Measurements from ENCODE around the gene ZFAND6. TPM values are rescaled to one million over a fixed set of nuclear protein-coding genes. Genes with fewer than 3 reads are reported as not detected.
"Not testable (repeated sequence)": the region's sequence is repeated elsewhere in the genome, so short reads cannot be mapped to it uniquely, and the experiment has no call there.

The ZFAND6 gene
- total RNA-seq, 2 donors from 2014 or later = 85.5 to 91.6 TPM

- DNase-seq = no peak
- peaks cover 3% of the 10 kb centered on the region for H3K36me3 Mint-ChIP-seq (ENCODE audit: low read depth)
- H3K27ac Mint-ChIP-seq = peak overlapping the region; percentile 68
- H3K9me3 ChIP-seq (ENCODE audit: control insufficient read depth, low read length, poor library complexity, severe bottlenecking) = no peaks in the 10 kb centered on the region
- no peak for ATAC-seq
- H3K4me3 Mint-ChIP-seq = no peak overlapping the region
- no peaks in the 10 kb centered on the region for H3K27me3 Mint-ChIP-seq
- no peaks in the 10 kb centered on the region for H3K4me1 Mint-ChIP-seq
Observed at GRCh38 chr15:80142646-80143045, 83.2 kb downstream of the ZFAND6 start.

- peak overlapping the region; percentile 63 for H3K27ac Mint-ChIP-seq
Observed at GRCh38 chr15:80151148-80151547, 91.7 kb downstream of the ZFAND6 start.

GRCh38 chr15:80151576-80151975, 92.1 kb downstream of the ZFAND6 start:
- no peaks in the 10 kb centered on the region for H3K36me3 Mint-ChIP-seq (ENCODE audit: low read depth)
- no peaks in the 10 kb centered on the region for H3K27me3 Mint-ChIP-seq
- peak overlapping the region; percentile 89 for H3K4me3 Mint-ChIP-seq
- no peak for DNase-seq
- ATAC-seq = no peak
- peak overlapping the region; percentile 63 for H3K27ac Mint-ChIP-seq
- H3K4me1 Mint-ChIP-seq = peaks cover 14% of the 10 kb centered on the region
- H3K9me3 ChIP-seq (ENCODE audit: control insufficient read depth, low read length, poor library complexity, severe bottlenecking) = no peaks in the 10 kb centered on the region

More at GRCh38 chr15:80151148-80151547, 91.7 kb downstream of the ZFAND6 start:
- H3K36me3 Mint-ChIP-seq (ENCODE audit: low read depth) = no peaks in the 10 kb centered on the region
- no peaks in the 10 kb centered on the region for H3K27me3 Mint-ChIP-seq
- H3K4me3 Mint-ChIP-seq = peak overlapping the region; percentile 12
- DNase-seq = no peak
- H3K4me1 Mint-ChIP-seq = peaks cover 14% of the 10 kb centered on the region
- ATAC-seq = no peak
- no peaks in the 10 kb centered on the region for H3K9me3 ChIP-seq (ENCODE audit: control insufficient read depth, low read length, poor library complexity, severe bottlenecking)

- peak overlapping the region; percentile 63 for H3K27ac Mint-ChIP-seq
- DNase-seq (peak; percentile 56 to 89 (median 82)), ATAC-seq (peak; percentile 74)
- H3K9me3 ChIP-seq (ENCODE audit: control insufficient read depth, low read length, poor library complexity, severe bottlenecking) = no peaks in the 10 kb centered on the region
- H3K4me1 Mint-ChIP-seq = peaks cover 14% of the 10 kb centered on the region
- H3K36me3 Mint-ChIP-seq (ENCODE audit: low read depth) = no peaks in the 10 kb centered on the region
- H3K4me3 Mint-ChIP-seq = peak overlapping the region; percentile 89
- H3K27me3 Mint-ChIP-seq = no peaks in the 10 kb centered on the region
Observed at GRCh38 chr15:80152180-80152895, 92.9 kb downstream of the ZFAND6 start.

- no peak for DNase-seq
Observed at GRCh38 chr15:80152896-80153876, 93.7 kb downstream of the ZFAND6 start, which contains the start of gene FAH. FAH (plus strand) TSS chr15:80152999; CDS start chr15:80153055, 56 bp downstream.

GRCh38 chr15:80153900-80154299, 94.4 kb downstream of the ZFAND6 start:
- H3K4me1 Mint-ChIP-seq = peaks cover 14% of the 10 kb centered on the region
- no peaks in the 10 kb centered on the region for H3K9me3 ChIP-seq (ENCODE audit: control insufficient read depth, low read length, poor library complexity, severe bottlenecking)
- DNase-seq (no peak), ATAC-seq (no peak)
- no peaks in the 10 kb centered on the region for H3K36me3 Mint-ChIP-seq (ENCODE audit: low read depth)
- no peaks in the 10 kb centered on the region for H3K27me3 Mint-ChIP-seq
- H3K27ac Mint-ChIP-seq = peak overlapping the region; percentile 89
- no peak overlapping the region for H3K4me3 Mint-ChIP-seq

More at GRCh38 chr15:80152896-80153876, 93.7 kb downstream of the ZFAND6 start, which contains the start of gene FAH:
- peak within 1 kb of the TSS; percentile 89 for H3K4me3 Mint-ChIP-seq
- H3K27me3 Mint-ChIP-seq = no peaks in the 10 kb centered on the region
- peak; percentile 60 for ATAC-seq
- no peaks in the 10 kb centered on the region for H3K36me3 Mint-ChIP-seq (ENCODE audit: low read depth)
- no peaks in the 10 kb centered on the region for H3K9me3 ChIP-seq (ENCODE audit: control insufficient read depth, low read length, poor library complexity, severe bottlenecking)
- H3K27ac Mint-ChIP-seq = peak within 1 kb of the TSS; percentile 89
- peaks cover 14% of the 10 kb centered on the region for H3K4me1 Mint-ChIP-seq

- DNase-seq (no peak), ATAC-seq (no peak)
- H3K9me3 ChIP-seq (ENCODE audit: control insufficient read depth, low read length, poor library complexity, severe bottlenecking) = no peaks in the 10 kb centered on the region
- Mint-ChIP-seq H3K4me3 (no peak overlapping the region), H3K27ac (peak overlapping the region; percentile 89), H3K36me3 (ENCODE audit: low read depth) (no peaks in the 10 kb centered on the region), H3K27me3 (no peaks in the 10 kb centered on the region), H3K4me1 (peaks cover 16% of the 10 kb centered on the region)
Observed at GRCh38 chr15:80154336-80154735, 94.9 kb downstream of the ZFAND6 start.

GRCh38 chr15:80155001-80155377, 95.5 kb downstream of the ZFAND6 start:
- ATAC-seq = no peak
- H3K36me3 Mint-ChIP-seq (ENCODE audit: low read depth) = no peaks in the 10 kb centered on the region
- DNase-seq = no peak
- H3K27ac Mint-ChIP-seq = peak overlapping the region; percentile 74
- H3K27me3 Mint-ChIP-seq = no peaks in the 10 kb centered on the region
- H3K9me3 ChIP-seq (ENCODE audit: control insufficient read depth, low read length, poor library complexity, severe bottlenecking) = no peaks in the 10 kb centered on the region
- H3K4me1 Mint-ChIP-seq = peaks cover 18% of the 10 kb centered on the region
- peak overlapping the region; percentile 57 for H3K4me3 Mint-ChIP-seq

- H3K4me1 Mint-ChIP-seq = peaks cover 18% of the 10 kb centered on the region
- not testable (repeated sequence) for ATAC-seq; H3K36me3 Mint-ChIP-seq (ENCODE audit: low read depth); H3K27me3 Mint-ChIP-seq; DNase-seq; H3K9me3 ChIP-seq (ENCODE audit: control insufficient read depth, low read length, poor library complexity, severe bottlenecking)
- H3K27ac Mint-ChIP-seq = peak overlapping the region; percentile 74
- peak overlapping the region; percentile 57 for H3K4me3 Mint-ChIP-seq
Observed at GRCh38 chr15:80155378-80156175, 96.1 kb downstream of the ZFAND6 start.

- H3K36me3 Mint-ChIP-seq (ENCODE audit: low read depth) = no peaks in the 10 kb centered on the region
- no peak for DNase-seq
- H3K27me3 Mint-ChIP-seq = no peaks in the 10 kb centered on the region
- H3K4me1 Mint-ChIP-seq = peaks cover 18% of the 10 kb centered on the region
- ATAC-seq = no peak
- H3K9me3 ChIP-seq (ENCODE audit: control insufficient read depth, low read length, poor library complexity, severe bottlenecking) = no peaks in the 10 kb centered on the region
- no peak overlapping the region for H3K4me3 Mint-ChIP-seq
- H3K27ac Mint-ChIP-seq = no peak overlapping the region
Observed at GRCh38 chr15:80156176-80156720, 96.8 kb downstream of the ZFAND6 start.

- peaks cover 3% of the 10 kb centered on the region for H3K36me3 Mint-ChIP-seq (ENCODE audit: low read depth)
- ATAC-seq (no peak), DNase-seq (no peak)
- H3K9me3 ChIP-seq (ENCODE audit: control insufficient read depth, low read length, poor library complexity, severe bottlenecking) = no peaks in the 10 kb centered on the region
- no peak overlapping the region for H3K4me3 Mint-ChIP-seq
- H3K27ac Mint-ChIP-seq = no peak overlapping the region
- H3K27me3 Mint-ChIP-seq = no peaks in the 10 kb centered on the region
- peaks cover 17% of the 10 kb centered on the region for H3K4me1 Mint-ChIP-seq
Observed at GRCh38 chr15:80157215-80157614, 97.7 kb downstream of the ZFAND6 start.

GRCh38 chr15:80159301-80159700, 99.8 kb downstream of the ZFAND6 start:
- H3K4me3 Mint-ChIP-seq = no peak overlapping the region
- no peak overlapping the region for H3K27ac Mint-ChIP-seq
- H3K4me1 Mint-ChIP-seq = peaks cover 14% of the 10 kb centered on the region
- DNase-seq (no peak), ATAC-seq (no peak)
- H3K9me3 ChIP-seq (ENCODE audit: control insufficient read depth, low read length, poor library complexity, severe bottlenecking) = no peaks in the 10 kb centered on the region
- peaks cover 6% of the 10 kb centered on the region for H3K36me3 Mint-ChIP-seq (ENCODE audit: low read depth)
- no peaks in the 10 kb centered on the region for H3K27me3 Mint-ChIP-seq

Data from T-helper 17 cell (primary cell).